ENCODE data around the gene KNDC1. TPM values are rescaled to one million over a fixed set of nuclear protein-coding genes. Genes with fewer than 3 reads are reported as not detected.

KNDC1 gene
- total and polyA plus RNA-seq, 2 experiments from 2014 or later, result 1.8 to 16.0 TPM

DNA sequence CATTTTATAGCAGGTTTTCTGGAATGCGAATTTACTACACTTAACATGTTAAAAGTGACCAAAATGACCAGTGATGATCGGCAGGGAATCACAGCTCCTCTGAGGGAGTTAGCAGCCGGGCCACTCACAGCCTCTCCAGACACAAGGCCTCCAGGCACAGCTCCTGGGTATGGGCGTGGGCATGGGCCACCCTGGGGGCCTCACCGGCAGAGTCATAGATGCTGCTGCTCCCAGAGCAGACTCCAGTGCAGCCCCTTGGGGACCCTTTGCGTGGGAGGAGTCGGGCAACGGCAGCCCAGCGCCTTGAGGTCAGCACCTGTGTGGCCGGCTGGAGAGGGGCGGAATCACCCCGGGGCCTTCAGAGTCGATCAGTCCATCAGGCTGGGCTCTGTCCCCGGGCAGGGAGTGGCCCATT lies 8.6 kb downstream of the KNDC1 start:
- Mint-ChIP-seq H3K36me3 (ENCODE audit: low read depth) (peaks cover 13% of the 10 kb centered on the region; the same call in 2 of the 3 replicates), H3K4me3 (no peak overlapping the region), H3K9me3 (no peaks in the 10 kb centered on the region), H3K4me1 (peaks cover under 1% of the 10 kb centered on the region; the same call in 1 of the 3 replicates), H3K27me3 (ENCODE audit: insufficient read depth, low read depth, poor library complexity) (peaks cover 4% of the 10 kb centered on the region), H3K27ac (peak overlapping the region; percentile 45; the same call in 1 of the 2 replicates)
- DNase-seq (ENCODE audit: low spot score) (no peak), ATAC-seq (no peak)
- Histone ChIP-seq H3K27ac (ENCODE audit: low read depth) (no peak overlapping the region), H4K20me1 (replicated peaks; ENCODE audit: insufficient read depth) (no peaks in the 10 kb centered on the region), H3K4me3 (no peak overlapping the region), H3K4me2 (no peak overlapping the region), H3K27me3 (ENCODE audit: insufficient read depth) (no peaks in the 10 kb centered on the region), H2AFZ (no peak overlapping the region), H3K4me1 (ENCODE audit: insufficient read depth) (no peaks in the 10 kb centered on the region; the same call in 1 of the 2 replicates), H3K36me3 (ENCODE audit: insufficient read depth) (no peaks in the 10 kb centered on the region; the same call in 1 of the 2 replicates), H3K9me2 (ENCODE audit: insufficient read depth) (no peaks in the 10 kb centered on the region), H3K79me2 (replicated peaks; ENCODE audit: insufficient read depth) (no peaks in the 10 kb centered on the region), H3F3A (replicated peaks; ENCODE audit: low read depth) (no peaks in the 10 kb centered on the region)
- TF ChIP-seq JUNB (IDR thresholded peaks at IDR 0.05; ENCODE audit: unreplicated experiment) (no peak), EZH2 (IDR thresholded peaks at IDR 0.05; ENCODE audit: low read depth, unreplicated experiment) (no peak), EZH2phosphoT487 (IDR thresholded peaks at IDR 0.05; ENCODE audit: unreplicated experiment) (no peak), ZNF114 (CRISPR knock-in tag; IDR thresholded peaks at IDR 0.05) (no peak), STAT1 (IDR thresholded peaks at IDR 0.05; ENCODE audit: unreplicated experiment) (no peak), POLR2AphosphoS5 (IDR thresholded peaks at IDR 0.05; ENCODE audit: low read depth) (no peak), CREB1 (CRISPR knock-in tag; IDR thresholded peaks at IDR 0.05; ENCODE audit: low read depth) (no peak), NANOG (IDR thresholded peaks at IDR 0.05; ENCODE audit: borderline replicate concordance) (no peak), ZNF331 (CRISPR knock-in tag; IDR thresholded peaks at IDR 0.05; ENCODE audit: low read depth) (no peak)
- TF ChIP-seq, protein P1, sequence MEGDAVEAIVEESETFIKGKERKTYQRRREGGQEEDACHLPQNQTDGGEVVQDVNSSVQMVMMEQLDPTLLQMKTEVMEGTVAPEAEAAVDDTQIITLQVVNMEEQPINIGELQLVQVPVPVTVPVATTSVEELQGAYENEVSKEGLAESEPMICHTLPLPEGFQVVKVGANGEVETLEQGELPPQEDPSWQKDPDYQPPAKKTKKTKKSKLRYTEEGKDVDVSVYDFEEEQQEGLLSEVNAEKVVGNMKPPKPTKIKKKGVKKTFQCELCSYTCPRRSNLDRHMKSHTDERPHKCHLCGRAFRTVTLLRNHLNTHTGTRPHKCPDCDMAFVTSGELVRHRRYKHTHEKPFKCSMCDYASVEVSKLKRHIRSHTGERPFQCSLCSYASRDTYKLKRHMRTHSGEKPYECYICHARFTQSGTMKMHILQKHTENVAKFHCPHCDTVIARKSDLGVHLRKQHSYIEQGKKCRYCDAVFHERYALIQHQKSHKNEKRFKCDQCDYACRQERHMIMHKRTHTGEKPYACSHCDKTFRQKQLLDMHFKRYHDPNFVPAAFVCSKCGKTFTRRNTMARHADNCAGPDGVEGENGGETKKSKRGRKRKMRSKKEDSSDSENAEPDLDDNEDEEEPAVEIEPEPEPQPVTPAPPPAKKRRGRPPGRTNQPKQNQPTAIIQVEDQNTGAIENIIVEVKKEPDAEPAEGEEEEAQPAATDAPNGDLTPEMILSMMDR (conservative IDR thresholded peaks at IDR 0.05; ENCODE audit: low read depth in 2 of 2), result no peak
- TF ChIP-seq, protein P2, sequence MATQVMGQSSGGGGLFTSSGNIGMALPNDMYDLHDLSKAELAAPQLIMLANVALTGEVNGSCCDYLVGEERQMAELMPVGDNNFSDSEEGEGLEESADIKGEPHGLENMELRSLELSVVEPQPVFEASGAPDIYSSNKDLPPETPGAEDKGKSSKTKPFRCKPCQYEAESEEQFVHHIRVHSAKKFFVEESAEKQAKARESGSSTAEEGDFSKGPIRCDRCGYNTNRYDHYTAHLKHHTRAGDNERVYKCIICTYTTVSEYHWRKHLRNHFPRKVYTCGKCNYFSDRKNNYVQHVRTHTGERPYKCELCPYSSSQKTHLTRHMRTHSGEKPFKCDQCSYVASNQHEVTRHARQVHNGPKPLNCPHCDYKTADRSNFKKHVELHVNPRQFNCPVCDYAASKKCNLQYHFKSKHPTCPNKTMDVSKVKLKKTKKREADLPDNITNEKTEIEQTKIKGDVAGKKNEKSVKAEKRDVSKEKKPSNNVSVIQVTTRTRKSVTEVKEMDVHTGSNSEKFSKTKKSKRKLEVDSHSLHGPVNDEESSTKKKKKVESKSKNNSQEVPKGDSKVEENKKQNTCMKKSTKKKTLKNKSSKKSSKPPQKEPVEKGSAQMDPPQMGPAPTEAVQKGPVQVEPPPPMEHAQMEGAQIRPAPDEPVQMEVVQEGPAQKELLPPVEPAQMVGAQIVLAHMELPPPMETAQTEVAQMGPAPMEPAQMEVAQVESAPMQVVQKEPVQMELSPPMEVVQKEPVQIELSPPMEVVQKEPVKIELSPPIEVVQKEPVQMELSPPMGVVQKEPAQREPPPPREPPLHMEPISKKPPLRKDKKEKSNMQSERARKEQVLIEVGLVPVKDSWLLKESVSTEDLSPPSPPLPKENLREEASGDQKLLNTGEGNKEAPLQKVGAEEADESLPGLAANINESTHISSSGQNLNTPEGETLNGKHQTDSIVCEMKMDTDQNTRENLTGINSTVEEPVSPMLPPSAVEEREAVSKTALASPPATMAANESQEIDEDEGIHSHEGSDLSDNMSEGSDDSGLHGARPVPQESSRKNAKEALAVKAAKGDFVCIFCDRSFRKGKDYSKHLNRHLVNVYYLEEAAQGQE (IDR thresholded peaks at IDR 0.05; ENCODE audit: unreplicated experiment), result no peak
- TF ChIP-seq, protein P3, sequence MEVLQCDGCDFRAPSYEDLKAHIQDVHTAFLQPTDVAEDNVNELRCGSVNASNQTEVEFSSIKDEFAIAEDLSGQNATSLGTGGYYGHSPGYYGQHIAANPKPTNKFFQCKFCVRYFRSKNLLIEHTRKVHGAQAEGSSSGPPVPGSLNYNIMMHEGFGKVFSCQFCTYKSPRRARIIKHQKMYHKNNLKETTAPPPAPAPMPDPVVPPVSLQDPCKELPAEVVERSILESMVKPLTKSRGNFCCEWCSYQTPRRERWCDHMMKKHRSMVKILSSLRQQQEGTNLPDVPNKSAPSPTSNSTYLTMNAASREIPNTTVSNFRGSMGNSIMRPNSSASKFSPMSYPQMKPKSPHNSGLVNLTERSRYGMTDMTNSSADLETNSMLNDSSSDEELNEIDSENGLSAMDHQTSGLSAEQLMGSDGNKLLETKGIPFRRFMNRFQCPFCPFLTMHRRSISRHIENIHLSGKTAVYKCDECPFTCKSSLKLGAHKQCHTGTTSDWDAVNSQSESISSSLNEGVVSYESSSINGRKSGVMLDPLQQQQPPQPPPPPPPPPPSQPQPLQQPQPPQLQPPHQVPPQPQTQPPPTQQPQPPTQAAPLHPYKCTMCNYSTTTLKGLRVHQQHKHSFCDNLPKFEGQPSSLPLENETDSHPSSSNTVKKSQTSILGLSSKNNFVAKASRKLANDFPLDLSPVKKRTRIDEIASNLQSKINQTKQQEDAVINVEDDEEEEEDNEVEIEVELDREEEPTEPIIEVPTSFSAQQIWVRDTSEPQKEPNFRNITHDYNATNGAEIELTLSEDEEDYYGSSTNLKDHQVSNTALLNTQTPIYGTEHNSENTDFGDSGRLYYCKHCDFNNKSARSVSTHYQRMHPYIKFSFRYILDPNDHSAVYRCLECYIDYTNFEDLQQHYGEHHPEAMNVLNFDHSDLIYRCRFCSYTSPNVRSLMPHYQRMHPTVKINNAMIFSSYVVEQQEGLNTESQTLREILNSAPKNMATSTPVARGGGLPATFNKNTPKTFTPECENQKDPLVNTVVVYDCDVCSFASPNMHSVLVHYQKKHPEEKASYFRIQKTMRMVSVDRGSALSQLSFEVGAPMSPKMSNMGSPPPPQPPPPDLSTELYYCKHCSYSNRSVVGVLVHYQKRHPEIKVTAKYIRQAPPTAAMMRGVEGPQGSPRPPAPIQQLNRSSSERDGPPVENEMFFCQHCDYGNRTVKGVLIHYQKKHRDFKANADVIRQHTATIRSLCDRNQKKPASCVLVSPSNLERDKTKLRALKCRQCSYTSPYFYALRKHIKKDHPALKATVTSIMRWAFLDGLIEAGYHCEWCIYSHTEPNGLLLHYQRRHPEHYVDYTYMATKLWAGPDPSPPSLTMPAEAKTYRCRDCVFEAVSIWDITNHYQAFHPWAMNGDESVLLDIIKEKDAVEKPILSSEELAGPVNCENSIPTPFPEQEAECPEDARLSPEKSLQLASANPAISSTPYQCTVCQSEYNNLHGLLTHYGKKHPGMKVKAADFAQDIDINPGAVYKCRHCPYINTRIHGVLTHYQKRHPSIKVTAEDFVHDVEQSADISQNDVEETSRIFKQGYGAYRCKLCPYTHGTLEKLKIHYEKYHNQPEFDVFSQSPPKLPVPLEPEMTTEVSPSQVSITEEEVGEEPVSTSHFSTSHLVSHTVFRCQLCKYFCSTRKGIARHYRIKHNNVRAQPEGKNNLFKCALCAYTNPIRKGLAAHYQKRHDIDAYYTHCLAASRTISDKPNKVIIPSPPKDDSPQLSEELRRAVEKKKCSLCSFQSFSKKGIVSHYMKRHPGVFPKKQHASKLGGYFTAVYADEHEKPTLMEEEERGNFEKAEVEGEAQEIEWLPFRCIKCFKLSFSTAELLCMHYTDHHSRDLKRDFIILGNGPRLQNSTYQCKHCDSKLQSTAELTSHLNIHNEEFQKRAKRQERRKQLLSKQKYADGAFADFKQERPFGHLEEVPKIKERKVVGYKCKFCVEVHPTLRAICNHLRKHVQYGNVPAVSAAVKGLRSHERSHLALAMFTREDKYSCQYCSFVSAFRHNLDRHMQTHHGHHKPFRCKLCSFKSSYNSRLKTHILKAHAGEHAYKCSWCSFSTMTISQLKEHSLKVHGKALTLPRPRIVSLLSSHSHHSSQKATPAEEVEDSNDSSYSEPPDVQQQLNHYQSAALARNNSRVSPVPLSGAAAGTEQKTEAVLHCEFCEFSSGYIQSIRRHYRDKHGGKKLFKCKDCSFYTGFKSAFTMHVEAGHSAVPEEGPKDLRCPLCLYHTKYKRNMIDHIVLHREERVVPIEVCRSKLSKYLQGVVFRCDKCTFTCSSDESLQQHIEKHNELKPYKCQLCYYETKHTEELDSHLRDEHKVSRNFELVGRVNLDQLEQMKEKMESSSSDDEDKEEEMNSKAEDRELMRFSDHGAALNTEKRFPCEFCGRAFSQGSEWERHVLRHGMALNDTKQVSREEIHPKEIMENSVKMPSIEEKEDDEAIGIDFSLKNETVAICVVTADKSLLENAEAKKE (CRISPR knock-in tag; IDR thresholded peaks at IDR 0.05), result no peak
- TF ChIP-seq, protein P4, sequence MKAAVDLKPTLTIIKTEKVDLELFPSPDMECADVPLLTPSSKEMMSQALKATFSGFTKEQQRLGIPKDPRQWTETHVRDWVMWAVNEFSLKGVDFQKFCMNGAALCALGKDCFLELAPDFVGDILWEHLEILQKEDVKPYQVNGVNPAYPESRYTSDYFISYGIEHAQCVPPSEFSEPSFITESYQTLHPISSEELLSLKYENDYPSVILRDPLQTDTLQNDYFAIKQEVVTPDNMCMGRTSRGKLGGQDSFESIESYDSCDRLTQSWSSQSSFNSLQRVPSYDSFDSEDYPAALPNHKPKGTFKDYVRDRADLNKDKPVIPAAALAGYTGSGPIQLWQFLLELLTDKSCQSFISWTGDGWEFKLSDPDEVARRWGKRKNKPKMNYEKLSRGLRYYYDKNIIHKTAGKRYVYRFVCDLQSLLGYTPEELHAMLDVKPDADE (IDR thresholded peaks at IDR 0.05), result no peak

Data from GM23338 (cell line).